Psoas muscle (tissue), 8 donors: ENCODE results near the gene PRXL2C. TPM values are rescaled to one million over a fixed set of nuclear protein-coding genes. Genes with fewer than 3 reads are reported as not detected.
A peak's percentile ranks its signal among the peaks of the same experiment; 100 is the strongest.

Experiments used
- ATAC-seq, 4 donors: fragments of 200-7000 bp; cut with Tn5 transposase; one replicate each; pipeline ENCODE4 v1.9.1; 2020; ENCODE audit warnings: moderate library complexity in 3 of 4, mild to moderate bottlenecking in 2 of 4
- DNase-seq, 2 donors: peaks; one replicate each; pipeline ENCODE4 v3.0.0-alpha.2; 2020
- H3K27ac ChIP-seq: fragments of 200-600 bp; one replicate; pipeline ENCODE4 v1.8.0; 2022
- H3K27me3 ChIP-seq, 3 donors: fragments of 200-600 bp in 1 of 3; one replicate each; pipeline versions ENCODE4 v1.6.1 to v1.8.0; 2013 to 2022; ENCODE audit warnings: low read length in 2 of 3, mild to moderate bottlenecking in 2 of 3, moderate library complexity in 1 of 3; ENCODE audit not compliant: insufficient read depth in 3 of 3
- H3K36me3 ChIP-seq, 2 donors: fragments of 200-600 bp in 1 of 2; one replicate each; pipeline versions ENCODE4 v1.6.1 to v1.8.0; 2013 to 2022; ENCODE audit warnings: low read depth in 1 of 2, mild to moderate bottlenecking in 1 of 2, moderate library complexity in 1 of 2; ENCODE audit not compliant: insufficient read depth in 1 of 2
- H3K4me1 ChIP-seq: fragments of 200-600 bp; one replicate; pipeline ENCODE4 v1.8.0; 2022
- H3K4me3 ChIP-seq: fragments of 200-600 bp; one replicate; pipeline ENCODE4 v1.8.0; 2022; ENCODE audit warnings: mild to moderate bottlenecking
- H3K9me3 ChIP-seq: fragments of 200-600 bp; one replicate; pipeline ENCODE4 v1.8.0; 2022
- CTCF ChIP-seq: fragments of 200-600 bp; IDR thresholded peaks from one replicate; pipeline ENCODE4 v1.8.0; 2022; ENCODE audit warnings: antibody characterized with exemption
- WGBS, 3 donors: extraction: QIAGEN DNeasy Blood & Tissue Kit; methylation state at CpG; one replicate each; pipeline versions ENCODE4 v1.1.6 to v1.1.7; 2013; 5-methylcytosine and 5-hydroxymethylcytosine counted together
- intact Hi-C, 2 donors: fragments of 100-400 bp; cut with DNase I; formaldehyde crosslinking; loops; one replicate each; pipeline versions ENCODE4 v1.11.0 to v1.14.2; 2022
- polyA plus RNA-seq, 3 donors: library from polyadenylated mRNA; stranded (reverse); fragments of 200-250 nt; gene quantifications; one replicate each; pipeline ENCODE4 v1.2.3, GENCODE V29; 2013
- total RNA-seq, 4 donors: library from RNA; stranded (reverse); fragmentation: NEBNext Ultra II Directional in 2 of 4; extraction: Animal tissue kit (Norgen Biotek cat#: 25700) in 2 of 4; gene quantifications; one replicate each; pipeline versions ENCODE4 v1.2.1 to v1.2.4, GENCODE V29; 2021 to 2023
- donor health status: healthy with polysubstance abuse.
- donor health status: DM: no; HTN: no; CAD: no; lungs with moderate emphysema.
- donor health status: Bipolar disorder and iron deficiency.
- donor health status: healthy.
- donor health status: DM: yes; HTN: yes; CAD: no.
- donor health status: DM: no; HTN: no; CAD: no.
- donor health status: DM: no; HTN: no; CAD: no.
- donor health status: DM: yes; HTN: yes; CAD: no.

PRXL2C gene
- total and polyA plus RNA-seq, 7 donors, result 6.2 to 31.3 (median 16.9) TPM

GRCh38 chr9:96663506-96664120 is 8.5 kb upstream of the PRXL2C start:
- TF ChIP-seq CTCF, result no peak
- DNase-seq, result no peak

GRCh38 chr9:96661711-96662110 is 6.6 kb upstream of the PRXL2C start:
- Histone ChIP-seq H3K27me3 (no peaks in the 10 kb centered on the region), H3K4me1 (no peaks in the 10 kb centered on the region), H3K9me3 (no peaks in the 10 kb centered on the region), H3K36me3 (no peaks in the 10 kb centered on the region), H3K27ac (no peak overlapping the region), H3K4me3 (no peak overlapping the region)
- intact Hi-C loops, result no loop called here
- DNase-seq, result no peak
- no peak for ATAC-seq
- 69 to 79% (median 73%) methylated on average over 4 of the region's 4 CpGs for WGBS, 3 donors
- no peak for TF ChIP-seq CTCF

More at GRCh38 chr9:96663506-96664120, 8.5 kb upstream of the PRXL2C start:
- Histone ChIP-seq H3K4me3 (no peak overlapping the region), H3K27me3 (no peaks in the 10 kb centered on the region), H3K9me3 (no peaks in the 10 kb centered on the region), H3K36me3 (no peaks in the 10 kb centered on the region), H3K4me1 (no peaks in the 10 kb centered on the region), H3K27ac (no peak overlapping the region)
- intact Hi-C loops, result no loop called here
- ATAC-seq, result no peak
- WGBS, 3 donors, result 91 to 93% (median 93%) methylated on average over 20 of the region's 20 CpGs

GRCh38 chr9:96660692-96661248 is 5.7 kb upstream of the PRXL2C start:
- DNase-seq (no peak), ATAC-seq (no peak)
- 86 to 90% (median 90%) methylated on average over 7 of the region's 7 CpGs for WGBS, 3 donors
- no peak overlapping the region for H3K27ac ChIP-seq
- no peak for TF ChIP-seq CTCF
- H3K4me1 ChIP-seq, result peaks cover 2% of the 10 kb centered on the region
- intact Hi-C loops, result no loop called here
- no peaks in the 10 kb centered on the region for H3K36me3 ChIP-seq
- no peak overlapping the region for H3K4me3 ChIP-seq
- no peaks in the 10 kb centered on the region for H3K9me3 ChIP-seq
- no peaks in the 10 kb centered on the region for H3K27me3 ChIP-seq

- Histone ChIP-seq H3K27ac (peak overlapping the region; percentile 88), H3K4me1 (peaks cover 36% of the 10 kb centered on the region), H3K9me3 (no peaks in the 10 kb centered on the region), H3K4me3 (peak overlapping the region; percentile 69), H3K27me3 (no peaks in the 10 kb centered on the region), H3K36me3 (peaks cover 3 to 31% of the 10 kb centered on the region in 2 donors)
- 0 to 1% (median 1%) methylated on average over 69 to 74 of the region's 74 CpGs for WGBS, 3 donors
- TF ChIP-seq CTCF, result no peak
- intact Hi-C loops, result loop anchor here (2.0 to 5.0 kb wide), 3 partner anchors 37 to 307 kb away; partner anchors contain the start of genes CDC14B (in 1 of the 2) and ZNF367 (in 1 of the 2)
- peak; percentile 81 to 88 (median 86) for ATAC-seq
- DNase-seq, result peak; percentile 88 to 92
These were observed 493 bp downstream of the PRXL2C start for GRCh38 chr9:96654450-96655197.
